ENCODE measurements around the gene ZNF718. TPM values are rescaled to one million over a fixed set of nuclear protein-coding genes. Genes with fewer than 3 reads are reported as not detected.
"Not testable (repeated sequence)": the region's sequence is repeated elsewhere in the genome, so short reads cannot be mapped to it uniquely, and the experiment has no call there.

Gene ZNF718
- total and polyA plus RNA-seq, 5 donors from 2014 or later: 2.3 to 5.5 (median 4.9) TPM

DNA sequence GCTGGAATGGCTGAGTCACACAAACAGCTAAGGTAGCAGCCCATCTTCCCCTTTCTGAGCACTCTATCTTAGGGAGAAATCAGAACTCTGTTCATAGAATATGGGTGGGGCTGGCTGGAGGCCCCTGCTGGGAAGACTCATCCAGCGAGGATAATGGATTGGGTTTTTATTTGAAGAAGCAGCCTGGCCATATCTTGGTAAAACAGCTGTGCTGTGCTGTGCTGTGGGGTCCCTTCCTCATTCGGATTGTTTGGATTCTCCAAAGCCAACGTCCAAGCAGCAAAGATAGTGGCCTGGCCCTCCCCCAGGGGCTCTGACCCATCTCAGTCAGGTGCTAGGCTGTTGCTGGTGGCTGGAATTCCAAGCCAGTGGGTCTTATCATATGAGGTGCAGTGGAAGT is 63.8 kb downstream of the ZNF718 start:
- peaks cover 2 to 71% (median 34%) of the 10 kb centered on the region in 7 donors for H3K9me3 Mint-ChIP-seq
- H3K27me3 ChIP-seq (ENCODE audit: control insufficient read depth, insufficient read depth, low read length): no peaks in the 10 kb centered on the region
- H3K4me3 Mint-ChIP-seq: peak overlapping the region in 1 of 4 donors; percentile 21
- H3K27me3 Mint-ChIP-seq: no peaks in the 10 kb centered on the region
- no peak overlapping the region for H3K27ac ChIP-seq (ENCODE audit: insufficient read depth, low read length, poor library complexity, severe bottlenecking)
- no peak overlapping the region for H3K4me3 ChIP-seq (ENCODE audit: low read depth, low read length)
- H3K9me3 ChIP-seq (ENCODE audit: control insufficient read depth in 2 of 2, low read length in 2 of 2): peaks cover 72 to 88% of the 10 kb centered on the region in 2 experiments
- no peaks in the 10 kb centered on the region for H3K4me1 ChIP-seq (ENCODE audit: control insufficient read depth, insufficient read depth, low read length, poor library complexity, severe bottlenecking)
- no peak for ATAC-seq (ENCODE audit: low read depth in 2 of 2)
- H3K36me3 Mint-ChIP-seq: peaks cover 15% of the 10 kb centered on the region
- no peak for DNase-seq
- H3K4me1 Mint-ChIP-seq: no peaks in the 10 kb centered on the region
- H3K36me3 ChIP-seq (ENCODE audit: control insufficient read depth, insufficient read depth, low read length): no peaks in the 10 kb centered on the region
- H3K27ac Mint-ChIP-seq: no peak overlapping the region

DNA sequence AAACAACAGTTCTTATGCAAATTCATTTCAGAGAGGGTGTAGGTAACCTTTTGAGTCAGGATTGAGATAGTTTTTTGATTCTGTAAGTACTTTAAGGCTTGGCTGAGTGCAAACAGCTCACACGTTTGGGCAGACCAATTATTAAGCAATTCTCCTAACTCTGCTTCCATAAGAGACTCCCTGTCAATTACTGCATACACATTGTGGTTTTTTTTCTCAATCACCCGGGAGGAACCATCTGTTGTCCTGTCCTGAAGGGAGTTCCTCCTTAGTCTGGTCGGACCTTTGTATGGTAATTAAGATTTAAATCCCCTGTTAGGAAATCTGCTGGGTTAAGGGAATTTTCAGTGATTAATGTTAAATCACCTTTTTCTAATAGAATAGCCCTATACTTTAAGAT is 70.9 kb downstream of the ZNF718 start:
- H3K36me3 ChIP-seq (ENCODE audit: control insufficient read depth, insufficient read depth, low read length); H3K27me3 ChIP-seq (ENCODE audit: control insufficient read depth, insufficient read depth, low read length); ATAC-seq (ENCODE audit: low read depth in 2 of 2); H3K27ac Mint-ChIP-seq; H3K4me3 Mint-ChIP-seq; H3K4me1 Mint-ChIP-seq; DNase-seq; H3K4me3 ChIP-seq (ENCODE audit: low read depth, low read length); H3K36me3 Mint-ChIP-seq; H3K27ac ChIP-seq (ENCODE audit: insufficient read depth, low read length, poor library complexity, severe bottlenecking); H3K27me3 Mint-ChIP-seq; H3K4me1 ChIP-seq (ENCODE audit: control insufficient read depth, insufficient read depth, low read length, poor library complexity, severe bottlenecking): not testable (repeated sequence)
- peaks cover 4 to 64% (median 33%) of the 10 kb centered on the region in 7 donors for H3K9me3 Mint-ChIP-seq
- H3K9me3 ChIP-seq (ENCODE audit: control insufficient read depth in 2 of 2, low read length in 2 of 2): peaks cover 50 to 92% of the 10 kb centered on the region in 2 experiments

DNA sequence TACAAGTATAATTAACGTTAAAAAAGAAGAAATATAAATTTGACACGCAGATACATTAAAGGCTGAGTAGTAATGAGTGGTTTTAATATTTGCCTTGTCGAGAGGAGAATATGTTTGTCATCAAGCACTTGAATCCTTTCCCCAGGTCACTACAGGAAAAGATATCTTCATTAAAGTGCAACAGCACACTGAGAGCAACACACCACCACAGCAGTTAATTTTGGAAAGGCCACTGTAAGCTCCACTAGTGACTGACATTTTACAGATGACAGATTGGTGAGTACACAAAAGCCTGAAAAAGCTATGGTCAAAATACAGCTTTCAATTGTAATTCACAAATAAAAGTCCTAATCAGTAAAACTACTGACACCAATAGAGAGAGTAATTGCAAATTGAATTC is 76.6 kb downstream of the ZNF718 start:
- H3K27ac ChIP-seq (ENCODE audit: insufficient read depth, low read length, poor library complexity, severe bottlenecking): no peak overlapping the region
- H3K36me3 Mint-ChIP-seq: peaks cover 29% of the 10 kb centered on the region
- peaks cover under 1 to 63% (median 30%) of the 10 kb centered on the region in 7 donors for H3K9me3 Mint-ChIP-seq
- H3K9me3 ChIP-seq (ENCODE audit: control insufficient read depth in 2 of 2, low read length in 2 of 2): peaks cover 48 to 92% of the 10 kb centered on the region in 2 experiments
- H3K27me3 ChIP-seq (ENCODE audit: control insufficient read depth, insufficient read depth, low read length): no peaks in the 10 kb centered on the region
- H3K4me1 ChIP-seq (ENCODE audit: control insufficient read depth, insufficient read depth, low read length, poor library complexity, severe bottlenecking): no peaks in the 10 kb centered on the region
- H3K4me3 ChIP-seq (ENCODE audit: low read depth, low read length): no peak overlapping the region
- H3K27ac Mint-ChIP-seq: no peak overlapping the region
- ATAC-seq (ENCODE audit: low read depth in 2 of 2) (no peak), DNase-seq (no peak)
- H3K36me3 ChIP-seq (ENCODE audit: control insufficient read depth, insufficient read depth, low read length): no peaks in the 10 kb centered on the region
- no peak overlapping the region for H3K4me3 Mint-ChIP-seq
- H3K4me1 Mint-ChIP-seq: peaks cover 0 to under 1% (median 0%) of the 10 kb centered on the region in 4 donors
- H3K27me3 Mint-ChIP-seq: no peaks in the 10 kb centered on the region

DNA sequence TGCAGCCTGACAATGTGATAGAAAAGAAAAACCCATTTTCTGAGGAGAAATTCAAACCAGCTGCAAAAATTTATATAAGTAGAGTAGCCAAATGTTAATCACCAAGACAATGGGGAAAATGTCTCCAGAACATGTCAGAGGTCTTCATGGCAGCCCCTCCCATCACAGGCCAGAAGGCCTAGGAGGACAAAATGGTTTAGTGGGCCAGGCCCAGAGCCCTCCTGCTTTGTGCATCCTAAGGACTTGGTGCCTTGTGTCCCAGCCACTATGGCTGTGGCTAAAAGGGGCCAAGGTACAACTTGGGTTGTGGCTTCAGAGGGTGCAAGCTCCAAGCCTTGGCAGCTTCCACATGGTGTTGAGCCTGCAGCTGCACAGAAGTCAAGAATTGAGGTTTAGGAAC is 78.5 kb downstream of the ZNF718 start:
- not testable (repeated sequence) for H3K4me1 Mint-ChIP-seq; H3K27ac ChIP-seq (ENCODE audit: insufficient read depth, low read length, poor library complexity, severe bottlenecking); DNase-seq; H3K4me3 Mint-ChIP-seq; ATAC-seq (ENCODE audit: low read depth in 2 of 2); H3K27me3 ChIP-seq (ENCODE audit: control insufficient read depth, insufficient read depth, low read length); H3K36me3 ChIP-seq (ENCODE audit: control insufficient read depth, insufficient read depth, low read length); H3K4me3 ChIP-seq (ENCODE audit: low read depth, low read length); H3K4me1 ChIP-seq (ENCODE audit: control insufficient read depth, insufficient read depth, low read length, poor library complexity, severe bottlenecking); H3K27me3 Mint-ChIP-seq; H3K27ac Mint-ChIP-seq
- Mint-ChIP-seq H3K36me3 (peaks cover 27% of the 10 kb centered on the region), H3K9me3 (peaks cover 6 to 62% (median 29%) of the 10 kb centered on the region in 7 donors)
- H3K9me3 ChIP-seq (ENCODE audit: control insufficient read depth in 2 of 2, low read length in 2 of 2): peaks cover 44 to 93% of the 10 kb centered on the region in 2 experiments

- DNase-seq: no peak
- ATAC-seq (ENCODE audit: low read depth in 2 of 2): no peak
- H3K27ac Mint-ChIP-seq: no peak overlapping the region
- Histone ChIP-seq H3K4me3 (ENCODE audit: low read depth, low read length) (no peak overlapping the region), H3K36me3 (ENCODE audit: control insufficient read depth, insufficient read depth, low read length) (no peaks in the 10 kb centered on the region), H3K27ac (ENCODE audit: insufficient read depth, low read length, poor library complexity, severe bottlenecking) (no peak overlapping the region), H3K9me3 (ENCODE audit: control insufficient read depth in 2 of 2, low read length in 2 of 2) (peaks cover 38 to 69% of the 10 kb centered on the region in 2 experiments), H3K27me3 (ENCODE audit: control insufficient read depth, insufficient read depth, low read length) (no peaks in the 10 kb centered on the region), H3K4me1 (ENCODE audit: control insufficient read depth, insufficient read depth, low read length, poor library complexity, severe bottlenecking) (no peaks in the 10 kb centered on the region)
- H3K4me1 Mint-ChIP-seq: peaks cover 0 to 20% (median 7%) of the 10 kb centered on the region in 4 donors
- H3K36me3 Mint-ChIP-seq: peaks cover 29% of the 10 kb centered on the region
- H3K4me3 Mint-ChIP-seq: no peak overlapping the region
- peaks cover 6 to 58% (median 22%) of the 10 kb centered on the region in 7 donors for H3K9me3 Mint-ChIP-seq
- no peaks in the 10 kb centered on the region for H3K27me3 Mint-ChIP-seq
These were observed 80.9 kb downstream of the ZNF718 start for GRCh38 chr4:205097-205756.

GRCh38 chr4:206054-206453 is 81.8 kb downstream of the ZNF718 start:
- Histone ChIP-seq H3K27me3 (ENCODE audit: control insufficient read depth, insufficient read depth, low read length) (no peaks in the 10 kb centered on the region), H3K4me1 (ENCODE audit: control insufficient read depth, insufficient read depth, low read length, poor library complexity, severe bottlenecking) (no peaks in the 10 kb centered on the region), H3K9me3 (ENCODE audit: control insufficient read depth in 2 of 2, low read length in 2 of 2) (peaks cover 38 to 69% of the 10 kb centered on the region in 2 experiments), H3K36me3 (ENCODE audit: control insufficient read depth, insufficient read depth, low read length) (no peaks in the 10 kb centered on the region), H3K27ac (ENCODE audit: insufficient read depth, low read length, poor library complexity, severe bottlenecking) (no peak overlapping the region), H3K4me3 (ENCODE audit: low read depth, low read length) (no peak overlapping the region)
- ATAC-seq (ENCODE audit: low read depth in 2 of 2) (no peak), DNase-seq (no peak)
- H3K27me3 Mint-ChIP-seq: no peaks in the 10 kb centered on the region
- peaks cover 28% of the 10 kb centered on the region for H3K36me3 Mint-ChIP-seq
- peak overlapping the region in 1 of 4 donors; percentile 72 for H3K4me3 Mint-ChIP-seq
- peak overlapping the region in 2 of 3 donors; percentile 1 to 45 for H3K27ac Mint-ChIP-seq
- peaks cover 6 to 60% (median 22%) of the 10 kb centered on the region in 7 donors for H3K9me3 Mint-ChIP-seq
- peaks cover 0 to 26% (median 7%) of the 10 kb centered on the region in 4 donors for H3K4me1 Mint-ChIP-seq

DNA sequence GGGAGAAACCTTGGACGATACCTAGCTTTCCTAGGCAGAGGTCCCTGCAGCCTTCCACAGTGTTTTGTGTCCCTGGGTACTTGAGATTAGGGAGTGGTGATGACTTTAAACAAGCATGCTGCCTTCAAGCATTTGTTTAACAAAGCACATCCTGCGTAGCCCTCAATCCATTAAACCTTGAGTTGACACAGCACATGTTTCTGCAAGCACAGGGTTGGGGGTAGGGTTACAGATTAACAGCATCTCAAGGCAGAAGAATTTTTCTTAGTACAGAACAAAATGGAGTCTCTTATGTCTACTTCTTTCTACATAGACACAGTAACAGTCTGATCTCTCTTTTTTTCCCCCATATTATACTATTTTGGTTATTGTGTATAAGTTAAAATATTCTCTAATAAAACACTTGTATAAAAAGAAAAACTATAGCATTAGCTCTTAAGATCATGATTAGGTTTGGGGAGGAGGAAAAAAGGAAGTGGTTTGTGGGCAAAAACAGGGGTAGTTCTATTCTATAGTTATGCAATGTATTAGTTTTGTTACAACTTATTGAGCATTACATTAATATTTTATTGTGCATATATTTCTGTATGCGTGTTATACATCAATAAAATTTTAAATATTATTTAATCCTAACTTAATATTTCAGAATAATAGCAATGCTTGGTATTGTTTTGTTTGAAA is 84.3 kb downstream of the ZNF718 start:
- Mint-ChIP-seq H3K9me3 (peaks cover 3 to 43% (median 20%) of the 10 kb centered on the region in 7 donors), H3K36me3 (peaks cover 16% of the 10 kb centered on the region), H3K4me1 (peaks cover 0 to 34% (median 9%) of the 10 kb centered on the region in 4 donors)
- H3K9me3 ChIP-seq (ENCODE audit: control insufficient read depth in 2 of 2, low read length in 2 of 2): peaks cover 26 to 68% of the 10 kb centered on the region in 2 experiments
- not testable (repeated sequence) for H3K27me3 ChIP-seq (ENCODE audit: control insufficient read depth, insufficient read depth, low read length); H3K4me1 ChIP-seq (ENCODE audit: control insufficient read depth, insufficient read depth, low read length, poor library complexity, severe bottlenecking); DNase-seq; H3K4me3 Mint-ChIP-seq; ATAC-seq (ENCODE audit: low read depth in 2 of 2); H3K27ac ChIP-seq (ENCODE audit: insufficient read depth, low read length, poor library complexity, severe bottlenecking); H3K4me3 ChIP-seq (ENCODE audit: low read depth, low read length); H3K27me3 Mint-ChIP-seq; H3K27ac Mint-ChIP-seq; H3K36me3 ChIP-seq (ENCODE audit: control insufficient read depth, insufficient read depth, low read length)
